HG03025 (cell line): ENCODE data around the gene BEND7.
"Not testable (repeated sequence)": the region's sequence is repeated elsewhere in the genome, so short reads cannot be mapped to it uniquely, and the experiment has no call there.

Experiments
- ATAC-seq: cut with Tn5 transposase; IDR thresholded peaks from one replicate; pipeline ENCODE4 v1.9.1; 2021; ENCODE audit warnings: mild to moderate bottlenecking, moderate library complexity; ENCODE audit not compliant: unreplicated experiment, low FRiP score

Gene BEND7, protein sequence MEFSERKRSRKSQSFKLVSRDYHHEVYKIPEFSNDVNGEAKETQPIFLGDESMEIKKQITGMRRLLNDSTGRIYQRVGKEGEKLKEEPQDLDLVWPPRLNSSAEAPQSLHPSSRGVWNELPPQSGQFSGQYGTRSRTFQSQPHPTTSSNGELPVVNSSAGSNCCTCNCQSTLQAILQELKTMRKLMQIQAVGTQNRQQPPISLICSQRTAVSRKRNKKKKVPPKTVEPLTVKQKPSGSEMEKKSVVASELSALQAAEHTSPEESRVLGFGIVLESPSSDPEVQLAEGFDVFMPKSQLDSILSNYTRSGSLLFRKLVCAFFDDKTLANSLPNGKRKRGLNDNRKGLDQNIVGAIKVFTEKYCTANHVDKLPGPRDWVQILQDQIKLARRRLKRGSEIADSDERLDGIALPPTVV

DNA sequence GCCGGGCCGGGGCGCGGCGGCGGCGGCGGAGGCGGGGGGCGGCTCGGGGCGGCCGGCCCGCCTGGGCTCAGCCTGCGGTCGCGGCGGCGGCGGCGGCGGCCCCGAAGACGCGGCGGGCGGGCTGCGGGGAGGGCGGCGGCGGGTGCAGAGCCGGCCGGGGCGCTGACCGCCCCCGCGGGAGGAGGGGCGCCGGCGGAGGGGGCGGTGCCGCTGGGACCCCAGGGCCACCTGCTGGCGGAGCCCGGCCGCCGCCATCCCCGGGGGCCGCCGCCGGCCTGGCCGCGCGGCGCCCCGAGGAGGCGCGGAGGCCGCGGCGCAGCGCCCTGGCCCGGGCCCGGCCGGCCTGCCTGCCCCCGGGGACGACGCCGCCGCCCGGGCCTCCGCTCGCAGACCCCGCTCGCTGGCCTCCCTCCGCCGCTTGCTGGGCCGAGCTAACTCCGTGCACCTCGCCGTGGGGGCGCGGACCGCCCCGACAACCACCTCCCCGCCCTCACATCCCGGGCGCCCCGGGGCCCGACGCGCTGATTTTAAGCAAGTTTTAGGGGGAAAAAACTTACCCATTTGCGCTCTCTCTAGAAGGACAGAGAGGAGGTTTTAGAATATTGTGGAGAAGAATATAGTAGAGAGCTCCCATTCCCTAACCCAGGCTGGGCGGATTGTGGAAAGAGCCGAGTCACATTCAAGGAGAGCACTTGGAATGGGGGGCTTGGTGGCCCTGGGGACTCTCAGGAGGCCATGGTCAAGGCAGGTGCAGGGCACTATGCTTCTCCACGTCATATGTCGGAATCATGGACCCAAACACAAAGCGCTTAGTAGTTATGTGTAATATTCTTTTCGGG, at the start of gene BEND7:
TSS of gene BEND7 (minus strand) at position 140 of the 839 bp plus-strand sequence. CDS start 481 bp downstream, outside the sequence.
- ATAC-seq = no peak

DNA sequence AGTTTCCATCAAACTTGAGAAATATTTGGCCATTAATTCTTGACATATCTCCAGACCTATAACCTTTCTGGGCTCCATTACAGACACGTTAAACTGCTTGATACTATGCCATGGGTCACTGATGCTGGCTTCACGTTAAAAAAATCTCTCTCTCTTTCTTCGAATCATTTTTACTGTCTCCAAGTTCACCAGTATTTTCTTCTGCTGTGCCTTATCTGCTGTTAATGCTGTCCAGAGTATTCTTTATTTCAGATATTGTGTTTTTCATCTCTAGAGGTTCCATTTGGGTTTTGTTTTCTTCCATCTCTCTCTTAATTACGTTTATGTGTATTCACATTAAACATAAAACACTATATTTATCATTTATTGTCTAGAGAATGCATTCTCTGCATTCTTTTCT, 45.1 kb upstream of the BEND7 start:
- ATAC-seq = no peak

GRCh38 chr10:13571541-13571940, 42.7 kb upstream of the BEND7 start:
- ATAC-seq = no peak

GRCh38 chr10:13567030-13567429, 38.2 kb upstream of the BEND7 start:
- ATAC-seq = no peak

DNA sequence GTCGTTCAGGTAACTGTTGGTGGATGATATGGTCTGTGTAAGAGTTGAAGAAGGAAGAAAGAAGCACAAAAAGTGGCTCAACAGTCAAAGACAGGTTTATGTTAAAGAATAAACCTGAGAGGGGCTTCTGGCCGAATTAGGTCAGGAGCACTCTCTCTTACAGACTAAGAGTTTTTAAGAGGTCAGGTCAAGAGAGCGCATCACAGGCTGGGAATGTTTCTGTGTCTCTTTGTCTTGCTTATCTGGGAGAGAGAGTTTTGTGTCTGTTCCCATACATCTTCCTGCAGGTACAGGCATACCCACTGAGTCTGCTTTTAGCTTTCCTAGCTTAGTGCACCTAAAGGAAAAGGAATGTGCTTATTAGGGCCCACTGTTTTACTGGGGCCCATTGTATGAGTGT, 35.8 kb upstream of the BEND7 start:
- no peak for ATAC-seq

DNA sequence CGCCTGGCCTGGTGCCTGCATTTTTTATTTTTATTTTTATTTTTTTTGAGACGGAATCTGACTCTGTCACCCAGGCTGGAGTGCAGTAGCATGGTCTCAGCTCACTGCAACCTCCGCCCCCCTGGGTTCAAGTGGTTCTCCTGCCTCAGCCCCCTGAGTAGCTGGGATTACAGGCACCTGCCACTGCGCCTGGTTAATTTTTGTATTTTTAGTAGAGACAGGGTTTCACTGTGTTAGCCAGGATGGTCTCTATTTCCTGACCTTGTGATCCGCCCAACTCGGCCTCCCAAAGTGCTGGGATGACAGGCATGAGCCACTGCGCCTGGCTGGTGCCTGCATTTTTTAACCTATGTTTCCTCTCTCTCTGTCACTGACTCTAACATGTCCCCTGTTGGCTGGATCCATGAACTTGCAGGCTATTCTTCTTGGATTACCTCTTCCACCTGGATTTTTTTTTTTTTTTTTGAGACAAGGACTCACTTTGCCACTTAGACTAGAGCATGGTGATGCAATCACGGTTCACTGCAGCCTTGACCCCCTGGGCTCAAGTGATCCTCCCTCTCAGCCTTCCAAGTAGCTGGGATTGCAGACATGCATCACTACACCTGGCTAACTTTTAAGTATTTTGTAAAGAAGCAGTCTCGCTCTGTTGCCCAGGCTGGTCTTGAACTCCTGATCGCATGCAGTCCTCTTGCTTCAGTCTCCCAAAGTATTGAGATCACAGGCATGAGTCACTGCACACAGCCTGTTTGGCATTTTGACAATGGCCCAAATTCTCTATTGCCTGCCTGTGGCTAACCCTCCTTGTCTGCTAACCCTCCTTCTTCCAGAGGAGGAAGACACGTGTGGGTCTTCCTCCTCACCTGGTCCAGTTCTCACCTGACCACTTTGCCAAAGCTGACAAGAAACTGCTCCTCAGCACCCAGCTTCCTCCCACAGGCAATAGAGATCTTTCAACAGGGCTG, 34.9 kb upstream of the BEND7 start:
- ATAC-seq = no peak

DNA sequence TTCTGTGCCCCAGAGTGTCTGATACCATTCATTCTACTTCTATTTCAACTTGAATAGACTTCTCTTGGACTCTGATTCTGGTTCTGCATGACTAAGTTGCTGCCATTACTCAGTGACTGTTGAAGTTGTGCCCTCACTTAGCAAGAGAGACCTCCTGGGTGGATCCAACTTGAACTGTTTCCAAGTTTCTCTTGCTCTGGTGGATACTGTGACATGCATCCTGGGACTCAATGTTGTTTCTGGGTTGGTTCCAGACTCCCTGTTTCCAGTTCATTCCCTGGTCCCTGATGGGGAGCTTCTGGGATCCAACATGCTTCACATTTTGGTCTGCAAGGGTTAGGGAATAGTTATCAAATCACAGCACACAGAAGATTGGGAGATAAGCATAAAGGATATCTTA, 31.8 kb upstream of the BEND7 start:
- ATAC-seq = no peak

GRCh38 chr10:13559124-13559700, 30.4 kb upstream of the BEND7 start:
- no peak for ATAC-seq

- no peak for ATAC-seq
These were observed 27.2 kb upstream of the BEND7 start for GRCh38 chr10:13555884-13556510.

GRCh38 chr10:13550802-13551201, 22.0 kb upstream of the BEND7 start:
- ATAC-seq = no peak

DNA sequence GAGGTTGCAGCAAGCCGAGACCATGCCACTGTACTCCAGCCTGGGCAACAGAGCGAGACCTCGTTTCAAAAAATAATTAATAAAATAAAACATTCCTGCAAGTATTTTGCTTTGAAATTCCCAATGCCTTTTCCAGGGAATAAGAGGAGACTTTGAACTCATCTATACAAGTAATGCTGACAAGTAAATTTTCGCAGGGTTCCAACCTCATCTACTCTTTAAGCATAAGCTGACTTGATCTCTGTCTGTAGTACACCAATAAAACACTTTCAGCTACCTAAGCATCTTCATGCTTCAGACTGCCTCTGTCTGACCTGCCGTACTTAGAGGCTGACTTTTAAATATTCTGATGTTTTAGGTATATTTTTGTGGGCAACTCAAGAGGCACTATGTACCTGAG, 13.7 kb upstream of the BEND7 start:
- no peak for ATAC-seq

- ATAC-seq = not testable (repeated sequence)
These were observed 9.2 kb upstream of the BEND7 start for GRCh38 chr10:13537985-13538384.

DNA sequence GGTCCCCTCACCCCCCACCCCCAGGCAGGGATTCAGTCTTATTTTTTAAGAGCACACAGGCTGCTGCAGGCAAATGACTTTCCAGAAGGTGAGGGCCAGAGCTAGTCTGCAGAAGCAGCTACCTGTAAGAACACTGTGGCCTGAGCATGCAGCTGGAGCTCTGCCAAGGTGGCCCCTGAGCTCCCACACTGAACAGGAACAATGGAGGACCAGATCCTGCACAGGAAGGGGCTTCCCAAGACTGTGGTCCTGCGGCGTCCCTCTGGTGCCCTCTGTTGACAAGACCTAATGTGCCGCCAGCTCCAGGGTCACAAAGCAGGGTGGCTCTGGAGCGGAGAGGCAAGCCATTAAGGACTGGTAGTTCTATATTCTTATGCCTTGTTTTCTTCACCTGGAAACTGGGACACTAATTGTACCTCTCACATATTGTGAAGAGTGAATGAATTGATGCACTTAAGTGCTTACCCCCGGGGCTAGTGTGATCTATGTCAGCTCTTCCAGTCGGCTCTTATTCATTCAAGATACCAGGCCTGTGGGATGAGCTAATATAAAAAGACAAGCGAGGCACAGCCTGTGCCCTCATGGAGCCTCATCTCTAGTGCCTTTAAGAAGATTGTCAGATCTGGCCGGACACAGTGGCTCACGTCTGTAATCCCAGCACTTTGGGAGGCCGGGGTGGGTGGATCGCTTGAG, 8.0 kb upstream of the BEND7 start:
- no peak for ATAC-seq

DNA sequence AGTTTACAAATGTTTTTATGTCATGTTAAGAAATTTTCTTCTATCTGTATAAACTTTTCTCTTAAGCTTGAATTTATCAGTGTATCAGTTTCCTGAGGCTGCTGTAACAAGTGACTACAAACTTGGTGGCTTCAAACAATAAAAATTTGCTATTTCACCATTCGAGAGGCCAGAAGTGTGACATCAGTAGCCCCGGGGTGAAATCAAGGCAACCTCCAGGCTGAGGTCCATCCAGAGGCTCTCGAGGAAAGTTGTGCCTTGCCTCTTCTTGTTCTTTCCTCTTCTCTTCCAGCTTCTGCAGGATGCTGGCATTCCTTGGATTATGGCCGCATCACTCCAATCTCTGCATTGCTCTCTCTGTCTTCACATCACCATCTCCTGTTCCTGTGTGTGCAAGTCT, 6.5 kb upstream of the BEND7 start:
- ATAC-seq = no peak

DNA sequence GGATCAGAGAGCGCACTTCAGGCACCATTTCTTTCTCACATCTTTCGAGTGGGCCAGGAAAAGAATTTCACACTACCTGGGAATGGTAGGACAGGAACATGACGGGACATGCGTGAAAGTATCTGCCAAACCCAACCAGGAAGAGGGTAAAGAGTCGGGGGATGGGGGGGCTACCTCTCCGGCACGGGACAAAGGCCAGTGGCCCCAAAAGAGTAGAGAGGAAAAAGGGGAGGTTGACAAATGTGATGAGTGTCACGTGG, 830 bp upstream of the BEND7 start:
- ATAC-seq = no peak

DNA sequence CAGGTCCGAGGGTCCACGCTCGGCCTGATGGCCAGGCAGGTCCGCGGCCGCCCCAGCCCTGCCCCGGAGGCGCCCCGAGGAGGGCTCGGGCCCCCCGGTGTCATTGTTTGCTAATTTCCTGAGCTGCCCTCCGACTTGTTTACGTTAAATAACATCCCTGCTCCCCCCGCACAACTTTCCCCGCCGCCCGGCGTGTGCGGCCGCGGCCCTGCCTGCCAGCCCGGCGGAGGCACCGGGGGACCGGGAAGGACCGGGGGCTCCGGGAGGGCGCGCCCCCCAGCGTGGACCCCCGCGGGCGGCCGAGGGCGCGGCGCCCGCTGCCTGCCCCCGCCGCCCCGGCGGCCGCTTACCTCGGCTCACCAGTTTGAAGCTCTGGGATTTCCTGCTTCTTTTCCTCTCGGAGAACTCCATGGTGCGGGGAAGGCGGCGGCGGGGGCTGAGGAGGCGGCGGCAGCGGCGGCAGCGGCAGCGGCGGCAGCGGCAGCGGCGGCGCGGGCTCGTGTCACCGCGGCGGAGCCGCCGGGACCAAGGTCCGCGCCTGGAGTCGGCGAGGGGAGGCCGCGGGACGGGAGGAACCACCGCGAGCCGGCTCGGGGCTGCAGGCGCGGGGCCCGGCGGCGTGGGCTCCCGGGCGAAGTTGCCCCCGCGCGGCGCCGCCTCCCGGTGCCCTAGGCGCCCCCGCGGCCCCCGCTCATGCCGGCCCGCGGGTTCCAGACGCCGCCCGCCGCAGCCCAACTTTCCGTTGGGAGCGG, 515 bp downstream of the BEND7 start:
- ATAC-seq = no peak

DNA sequence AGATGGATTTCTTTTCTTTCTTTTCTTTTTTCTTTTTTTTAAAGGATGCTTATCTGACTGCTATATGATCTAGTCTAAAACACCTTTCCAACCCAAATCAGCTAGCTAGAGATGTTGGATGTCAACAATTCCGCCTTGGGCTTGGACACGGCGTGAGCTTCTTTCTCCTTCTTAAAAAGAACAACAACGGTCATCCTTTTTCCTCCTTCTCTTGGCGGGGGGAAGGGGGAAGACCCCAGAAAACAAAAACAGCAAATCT, 1.0 kb downstream of the BEND7 start:
- ATAC-seq = no peak

DNA sequence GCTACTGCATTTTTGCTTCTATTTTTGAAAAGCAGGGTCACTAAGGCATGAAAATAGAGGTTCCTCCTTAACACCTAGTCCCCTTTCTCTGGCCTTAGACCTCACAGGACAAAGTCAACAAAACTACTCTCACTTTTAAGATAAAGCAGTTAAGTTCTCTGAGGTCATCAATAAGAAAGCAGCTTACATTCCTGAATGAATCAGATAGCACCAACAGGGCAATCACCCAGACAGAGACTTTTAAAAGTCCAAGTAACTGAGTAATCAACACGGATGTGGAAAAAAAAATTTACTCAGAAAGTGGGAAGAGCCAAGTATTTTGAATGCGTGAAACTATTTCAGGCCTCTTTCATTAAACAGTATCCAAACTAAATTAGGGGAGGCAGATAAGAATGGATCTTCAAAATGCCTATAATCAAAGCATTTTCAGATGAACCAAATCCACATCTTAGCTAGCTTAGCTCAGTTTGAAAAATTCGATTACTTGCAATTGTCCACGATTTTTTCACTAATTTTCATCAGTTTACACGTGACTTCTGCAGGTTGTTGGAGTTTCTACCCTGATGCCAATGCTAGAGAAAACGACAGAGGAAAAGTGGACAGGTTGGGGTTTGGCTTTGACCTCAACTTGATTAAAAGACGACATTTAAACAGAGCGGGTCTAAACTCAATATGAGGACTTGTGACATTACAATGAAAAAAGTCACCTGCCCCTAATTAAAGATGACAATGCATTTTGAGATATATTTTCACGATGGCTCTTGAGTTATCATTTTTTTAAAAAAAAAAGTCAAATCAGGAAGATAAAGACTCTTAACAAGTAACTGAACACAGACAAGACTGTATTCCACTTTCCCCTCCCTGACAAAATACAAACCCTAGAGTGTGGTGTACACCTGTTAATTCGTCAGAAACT, 1.6 kb downstream of the BEND7 start:
- ATAC-seq = no peak
